GM18526 (cell line): ENCODE results near the gene TBCD.

Experiments
- POLR2A ChIP-seq: IDR thresholded peaks from 3 replicates; pipeline ENCODE4 v1.6.1; 2011; ENCODE audit not compliant: insufficient read length; ENCODE audit errors: extremely low read depth

TBCD gene

DNA sequence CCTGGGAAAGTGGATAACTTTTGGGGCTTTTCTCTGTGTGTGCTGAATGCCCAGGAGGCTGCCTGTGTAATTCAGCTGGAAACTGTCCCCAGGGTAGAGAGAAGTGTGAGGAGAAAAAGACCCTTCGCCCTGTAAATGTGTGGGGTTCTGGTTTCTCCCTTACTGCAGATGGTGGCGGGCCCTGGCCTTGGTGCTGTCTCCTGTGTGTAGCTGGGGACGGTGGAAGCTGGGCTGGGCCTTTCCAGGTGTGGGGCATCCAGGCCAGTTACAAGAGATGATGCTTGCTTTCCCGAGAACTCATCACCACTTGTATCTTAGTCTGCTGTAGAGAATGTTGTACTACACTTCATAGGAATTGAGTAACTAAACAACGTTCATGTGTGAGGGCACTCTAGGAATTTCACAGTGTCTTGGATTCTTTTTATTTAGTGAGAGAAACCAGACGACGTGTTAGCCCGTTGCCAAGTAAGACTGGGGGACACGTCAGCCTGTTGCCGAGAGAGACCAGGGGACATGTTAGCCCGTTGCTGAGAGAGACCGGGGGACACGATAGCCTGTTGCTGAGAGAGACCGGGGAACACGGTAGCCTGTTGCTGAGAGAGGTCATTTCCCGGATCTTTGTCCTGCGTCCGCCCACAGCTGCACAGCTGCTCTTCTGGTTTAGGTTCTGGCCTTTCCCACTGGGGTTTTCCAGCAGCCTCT lies 43.1 kb downstream of the TBCD start:
- TF ChIP-seq POLR2A: no peak

DNA sequence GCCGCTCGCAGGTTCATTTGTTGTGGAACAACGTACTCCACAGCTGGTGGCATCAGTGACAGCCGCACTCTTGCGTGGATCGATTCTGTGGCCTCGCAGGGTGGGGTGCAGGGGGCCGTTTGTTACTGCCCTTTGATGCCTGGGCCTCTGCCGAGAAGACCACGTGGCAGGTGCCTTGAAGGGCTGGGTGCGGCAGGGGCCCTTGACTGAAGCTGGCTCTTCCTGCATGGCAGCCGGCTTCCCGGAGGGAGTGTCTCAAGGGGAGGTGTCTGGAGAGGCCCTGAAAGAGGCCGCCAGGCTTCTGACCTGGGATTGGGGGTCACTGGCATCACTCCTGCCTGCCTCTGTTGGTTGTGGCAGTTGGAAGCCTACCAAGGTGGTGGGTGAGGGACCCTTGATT lies 43.8 kb downstream of the TBCD start:
- no peak for TF ChIP-seq POLR2A

- TF ChIP-seq POLR2A: no peak
Observed at GRCh38 chr17:82797061-82797460, 45.2 kb downstream of the TBCD start.

DNA sequence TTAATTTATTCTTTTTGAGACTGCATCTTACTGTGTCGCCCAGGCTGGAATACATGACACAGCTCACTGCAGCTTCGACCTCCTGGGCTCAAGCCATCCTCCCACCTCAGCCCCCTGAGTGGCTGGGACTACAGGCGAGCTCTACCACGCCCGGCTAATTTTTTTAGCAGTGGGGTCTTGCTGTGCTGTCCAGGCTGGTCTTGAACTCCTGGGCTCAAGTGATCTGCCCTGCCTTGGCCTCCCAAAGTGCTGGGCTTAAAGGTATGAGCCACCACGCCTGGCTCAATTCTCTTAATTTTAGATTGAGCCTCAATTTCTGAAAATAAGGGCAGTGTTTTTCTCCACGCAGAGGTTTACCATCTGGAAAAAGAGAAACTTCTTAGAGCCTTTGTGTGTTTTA lies 46.9 kb downstream of the TBCD start:
- TF ChIP-seq POLR2A: no peak

GRCh38 chr17:82799591-82799990 lies 47.7 kb downstream of the TBCD start:
- TF ChIP-seq POLR2A: no peak

- no peak for TF ChIP-seq POLR2A
Observed at GRCh38 chr17:82800885-82801284, 49.0 kb downstream of the TBCD start.

DNA sequence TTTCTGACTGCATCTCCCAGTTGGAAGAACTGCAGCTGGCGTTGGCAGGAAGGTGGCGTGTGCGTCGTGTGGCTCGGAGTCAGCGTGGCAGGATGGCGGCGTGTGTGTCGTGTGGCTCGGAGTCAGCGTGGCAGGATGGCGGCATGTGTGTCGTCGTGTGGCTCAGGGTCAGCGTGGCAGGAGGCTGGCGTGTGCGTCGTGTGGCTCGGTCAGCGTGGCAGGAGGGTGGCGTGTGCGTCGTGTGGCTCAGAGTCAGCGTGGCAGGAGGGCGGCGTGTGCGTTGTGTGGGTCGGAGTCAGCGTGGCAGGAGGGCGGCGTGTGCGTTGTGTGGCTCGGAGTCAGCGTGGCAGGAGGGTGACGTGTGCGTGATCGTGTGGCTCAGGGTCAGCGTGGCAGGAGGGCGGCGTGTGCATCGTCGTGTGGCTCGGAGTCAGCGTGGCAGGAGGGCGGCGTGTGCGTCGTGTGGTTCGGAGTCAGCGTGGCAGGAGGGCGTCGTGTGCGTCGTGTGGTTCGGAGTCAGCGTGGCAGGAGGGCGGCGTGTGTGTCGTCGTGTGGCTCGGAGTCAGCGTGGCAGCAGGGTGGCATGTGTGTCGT lies 49.6 kb downstream of the TBCD start:
- no peak for TF ChIP-seq POLR2A

DNA sequence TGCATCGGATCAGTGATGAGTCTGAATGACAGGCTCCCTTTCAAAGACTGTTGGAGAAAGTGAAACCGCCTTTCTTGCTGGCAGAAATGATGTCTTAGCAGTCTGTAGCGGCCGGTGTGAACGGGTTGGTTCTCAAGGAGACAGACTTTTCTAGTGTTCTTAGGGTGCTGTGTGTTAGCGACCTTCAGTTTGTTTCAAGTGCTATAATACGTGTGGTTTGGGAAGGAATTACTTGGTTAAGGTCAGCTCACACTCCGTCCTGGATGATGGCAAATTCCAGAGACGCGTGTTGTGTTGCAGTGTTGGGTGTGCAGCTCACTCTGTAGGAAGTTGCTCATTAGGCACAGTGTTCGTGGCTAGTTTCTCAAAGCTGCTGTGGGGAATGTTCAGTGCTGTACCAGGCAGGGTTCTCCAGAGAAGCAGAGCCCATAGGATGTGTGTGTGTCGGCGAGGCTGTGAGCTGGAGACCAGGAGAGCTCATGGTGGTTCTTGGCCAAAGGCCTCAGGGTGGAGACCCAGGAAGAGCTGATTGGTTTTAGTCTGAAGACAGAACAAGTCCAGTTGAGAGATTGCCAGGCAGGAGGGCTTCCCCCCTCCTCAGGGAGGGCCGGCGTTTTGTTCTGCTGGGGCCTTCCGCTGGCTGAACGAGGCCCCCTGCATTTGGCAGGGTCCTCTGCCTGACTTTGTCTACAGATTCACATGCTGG lies 50.4 kb downstream of the TBCD start:
- no peak for TF ChIP-seq POLR2A

GRCh38 chr17:82803185-82803584 lies 51.3 kb downstream of the TBCD start:
- no peak for TF ChIP-seq POLR2A

GRCh38 chr17:82803606-82804005 lies 51.7 kb downstream of the TBCD start:
- no peak for TF ChIP-seq POLR2A

- no peak for TF ChIP-seq POLR2A
Observed at GRCh38 chr17:82804442-82805191, 52.8 kb downstream of the TBCD start.

GRCh38 chr17:82805254-82805653 lies 53.4 kb downstream of the TBCD start:
- TF ChIP-seq POLR2A: no peak

DNA sequence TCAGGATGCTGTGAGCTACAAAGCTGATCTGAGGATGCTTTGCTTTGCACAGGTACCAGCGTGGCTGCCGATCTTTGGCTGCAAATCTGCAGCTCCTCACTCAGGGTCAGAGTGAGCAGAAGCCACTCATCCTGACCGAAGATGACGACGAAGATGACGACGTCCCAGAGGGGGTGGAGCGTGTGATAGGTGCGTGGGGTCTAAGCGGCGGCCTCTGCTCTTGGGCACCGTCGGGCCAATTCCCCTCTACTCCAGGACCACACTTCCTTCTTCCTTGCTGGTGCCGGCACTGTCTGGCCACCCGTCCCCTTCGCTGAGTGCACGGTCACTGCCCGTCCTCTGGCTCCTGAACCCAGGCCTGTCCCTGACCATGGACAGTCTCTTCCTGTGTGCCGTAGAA lies 54.0 kb downstream of the TBCD start:
- no peak for TF ChIP-seq POLR2A

DNA sequence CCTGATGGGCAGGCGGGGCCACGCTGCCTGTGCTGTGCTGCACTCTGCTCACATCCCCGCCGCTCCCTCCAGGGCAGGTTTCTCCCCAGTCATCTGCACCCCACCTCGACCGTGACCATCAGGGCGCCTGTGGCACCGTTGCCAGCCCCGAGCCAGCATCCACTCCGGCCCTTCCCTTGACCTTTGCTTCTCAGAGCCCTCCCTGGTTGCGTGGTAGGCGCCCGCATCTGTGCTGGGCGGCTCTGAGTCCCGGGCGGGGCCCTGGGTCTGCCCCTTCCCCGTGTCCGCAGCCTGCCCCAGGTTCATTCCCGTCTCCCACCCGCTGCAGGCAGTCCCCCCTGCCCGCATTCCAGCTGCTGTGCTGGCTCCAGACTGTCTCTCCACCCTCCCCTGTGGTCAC lies 54.8 kb downstream of the TBCD start:
- no peak for TF ChIP-seq POLR2A

- TF ChIP-seq POLR2A: no peak
Observed at GRCh38 chr17:82807101-82807500, 55.2 kb downstream of the TBCD start.

DNA sequence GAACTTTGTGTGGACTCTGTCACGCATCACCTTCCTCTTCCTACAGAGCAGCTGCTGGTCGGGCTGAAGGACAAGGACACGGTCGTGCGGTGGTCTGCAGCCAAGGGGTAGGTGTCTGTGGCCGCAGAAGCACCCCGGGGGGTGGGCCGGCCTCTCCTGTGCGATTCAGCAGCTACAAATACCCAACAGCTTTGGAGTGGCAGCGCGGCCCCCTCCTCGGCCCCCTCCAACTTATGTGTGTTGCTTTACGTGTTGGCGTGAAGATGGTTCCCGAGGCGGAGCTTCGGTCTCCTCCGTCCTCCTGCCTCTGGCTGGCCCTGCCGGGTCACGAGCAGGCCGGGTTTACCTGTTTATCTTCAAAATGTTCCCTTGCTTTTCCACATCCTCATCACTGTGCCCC lies 55.7 kb downstream of the TBCD start:
- TF ChIP-seq POLR2A: no peak

DNA sequence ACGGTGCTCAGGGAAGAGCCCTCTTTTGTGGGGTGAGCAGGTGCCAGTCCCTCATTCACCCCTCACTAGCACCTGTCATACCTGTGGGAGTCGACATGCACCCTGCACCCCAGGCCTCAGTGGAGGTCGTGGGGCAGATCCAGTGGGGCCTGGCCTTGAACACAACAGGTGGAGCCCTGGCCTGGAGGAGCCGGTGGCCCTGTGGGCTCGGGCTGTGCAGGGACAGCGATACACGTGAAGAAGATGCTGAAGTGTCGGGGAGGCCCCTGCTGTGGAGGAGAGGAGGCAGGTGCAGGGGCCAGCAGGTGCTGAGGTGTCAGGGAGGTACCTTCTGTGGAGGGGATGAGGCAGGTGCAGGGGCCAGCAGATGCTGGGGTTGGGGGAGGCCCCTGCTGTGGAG lies 56.1 kb downstream of the TBCD start:
- TF ChIP-seq POLR2A: no peak
